GM21381 (cell line): ENCODE measurements around the gene MCFD2.
"Not testable (repeated sequence)": the region's sequence is repeated elsewhere in the genome, so short reads cannot be mapped to it uniquely, and the experiment has no call there.

Source experiments
- ATAC-seq: cut with Tn5 transposase; IDR thresholded peaks from one replicate; pipeline ENCODE4 v1.9.1; 2021; ENCODE audit warnings: mild to moderate bottlenecking, moderate library complexity; ENCODE audit not compliant: unreplicated experiment

Gene MCFD2

GRCh38 chr2:46904908-46905678 lies 10.5 kb downstream of the MCFD2 start:
- not testable (repeated sequence) for ATAC-seq

GRCh38 chr2:46902980-46903379 lies 12.6 kb downstream of the MCFD2 start:
- ATAC-seq: not testable (repeated sequence)

- no peak for ATAC-seq
Observed at GRCh38 chr2:46902465-46902864, 13.1 kb downstream of the MCFD2 start.

- no peak for ATAC-seq
Observed at GRCh38 chr2:46901611-46902010, 14.0 kb downstream of the MCFD2 start.

DNA sequence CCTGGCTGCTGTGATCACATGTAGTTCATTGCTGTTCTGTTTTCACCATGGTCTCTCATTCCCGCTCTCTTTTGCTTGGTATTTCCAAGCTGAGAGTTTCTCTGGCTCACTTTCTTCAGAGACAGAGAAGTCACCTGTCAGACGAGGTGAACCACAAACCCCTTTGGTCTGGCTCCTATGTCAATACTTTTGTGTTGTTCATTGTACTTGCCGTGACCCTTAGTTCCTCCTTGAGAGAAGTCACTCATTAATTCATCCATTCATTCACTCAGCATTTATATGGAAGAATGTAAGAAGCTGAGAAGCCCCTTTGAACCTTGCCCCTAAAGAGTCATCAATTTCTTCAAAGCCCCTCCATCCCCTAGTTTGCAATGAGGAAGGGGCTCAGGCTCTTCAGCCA lies 15.2 kb downstream of the MCFD2 start:
- ATAC-seq: no peak

GRCh38 chr2:46899053-46899452 lies 16.6 kb downstream of the MCFD2 start:
- no peak for ATAC-seq

GRCh38 chr2:46898024-46898423 lies 17.6 kb downstream of the MCFD2 start:
- ATAC-seq: no peak

- no peak for ATAC-seq
Observed at GRCh38 chr2:46893269-46893939, 22.2 kb downstream of the MCFD2 start.

DNA sequence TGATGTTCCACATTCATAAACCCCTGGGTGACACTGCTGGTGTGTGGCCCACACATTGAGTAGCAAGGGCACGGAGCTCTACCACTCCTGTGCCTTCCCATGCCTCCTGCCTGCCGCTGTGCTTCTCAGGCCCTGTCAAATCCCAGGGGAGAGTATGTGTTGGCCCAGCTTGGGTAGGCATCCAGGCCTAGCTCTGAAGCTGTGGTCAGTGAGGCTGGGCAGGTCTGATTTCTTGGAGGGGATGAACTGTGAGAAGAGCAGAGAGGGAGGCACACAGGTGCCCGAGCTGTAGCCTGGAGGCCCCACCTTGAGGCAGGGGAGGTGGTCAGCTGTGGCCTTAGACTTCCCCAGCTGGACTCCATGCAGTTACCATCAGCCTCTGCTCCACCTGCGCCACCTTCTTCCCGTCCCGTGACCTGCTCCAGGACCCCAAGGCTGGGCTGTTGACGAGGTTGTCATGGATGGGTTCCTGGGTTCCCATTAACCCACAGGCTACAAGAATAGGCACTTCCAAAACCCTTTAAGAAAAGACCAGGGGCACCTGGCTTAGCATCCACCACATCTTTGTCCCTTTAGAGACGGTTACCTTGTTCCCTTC lies 23.6 kb downstream of the MCFD2 start:
- ATAC-seq: no peak

- ATAC-seq: no peak
Observed at GRCh38 chr2:46888421-46888952, 27.1 kb downstream of the MCFD2 start.

GRCh38 chr2:46887028-46887885 lies 28.3 kb downstream of the MCFD2 start:
- no peak for ATAC-seq

DNA sequence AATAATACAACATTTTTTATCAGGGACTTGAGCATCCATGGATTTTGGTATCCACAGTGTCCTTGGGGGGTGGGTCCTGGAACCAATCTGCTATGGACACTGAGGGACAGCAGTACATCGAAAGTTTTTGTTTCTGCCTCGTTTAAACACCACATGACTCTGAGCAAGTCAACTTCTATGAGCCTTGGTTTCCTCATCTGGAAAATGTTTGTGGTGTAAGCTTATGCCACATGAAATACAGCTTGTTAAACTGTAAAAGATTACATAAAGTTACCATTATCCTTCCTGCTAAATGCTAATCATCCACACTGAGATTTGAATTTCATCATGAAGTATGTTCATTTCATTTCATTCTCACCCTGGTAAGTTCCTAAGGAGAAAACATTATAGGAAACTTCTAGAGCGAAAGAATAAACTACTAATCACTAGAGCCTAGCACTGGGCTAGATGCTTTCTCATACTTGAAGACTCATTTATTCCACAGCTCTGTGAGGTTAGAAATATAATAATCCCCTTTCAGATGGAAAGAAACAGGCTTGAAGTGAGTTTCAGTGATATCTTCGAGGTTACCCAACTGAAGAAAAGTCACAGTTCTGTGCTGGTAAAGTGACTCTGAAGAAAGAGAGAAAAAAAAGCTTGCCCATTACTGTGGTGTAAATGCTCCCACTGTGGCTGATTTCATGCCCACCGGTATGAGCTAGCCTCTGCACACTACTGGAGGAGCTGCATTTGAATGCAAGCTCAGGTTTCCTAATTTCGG lies 29.2 kb downstream of the MCFD2 start:
- ATAC-seq: no peak

DNA sequence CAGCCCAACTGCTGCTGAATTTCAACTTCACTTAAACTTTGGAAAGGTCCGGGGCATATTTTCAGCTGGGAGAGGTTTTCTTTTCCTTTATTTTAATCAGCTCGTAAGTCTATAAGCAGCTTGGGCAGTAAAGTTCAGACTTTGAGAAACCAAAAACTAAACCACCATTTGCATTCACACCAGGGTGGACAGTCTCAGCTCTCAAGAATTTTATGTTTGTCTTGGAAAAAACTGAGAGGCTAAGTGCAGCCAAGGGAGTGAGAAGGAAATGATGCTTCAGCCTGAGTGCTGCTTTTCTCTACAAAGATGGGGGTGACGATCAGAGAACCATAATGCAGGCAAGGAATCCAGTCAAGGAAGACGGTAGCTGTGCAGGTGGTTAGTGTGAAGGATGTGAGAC lies 30.2 kb downstream of the MCFD2 start:
- no peak for ATAC-seq

GRCh38 chr2:46879511-46879910 lies 36.1 kb downstream of the MCFD2 start:
- no peak for ATAC-seq

DNA sequence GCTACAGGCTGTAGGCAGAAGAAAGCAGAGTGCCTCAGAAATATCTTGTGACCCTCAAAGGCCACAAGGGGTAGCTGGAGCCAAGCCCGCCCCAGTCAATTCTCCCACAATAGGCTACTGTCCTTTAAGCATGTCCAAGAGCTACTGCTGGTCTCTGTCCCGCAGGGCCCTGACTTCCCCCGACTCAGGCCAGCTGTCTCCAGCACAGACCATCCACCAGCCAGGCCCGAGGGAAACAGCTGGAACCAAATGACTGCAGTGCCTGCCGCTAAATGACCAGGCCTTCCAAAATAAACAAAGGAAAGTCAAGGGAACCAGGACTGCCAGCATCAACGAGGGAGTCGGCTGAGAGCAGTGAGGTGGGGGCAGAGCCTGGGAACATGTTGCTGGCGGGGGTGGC lies 36.7 kb downstream of the MCFD2 start:
- ATAC-seq: no peak

- no peak for ATAC-seq
Observed at GRCh38 chr2:46878240-46878877, 37.2 kb downstream of the MCFD2 start.

- no peak for ATAC-seq
Observed at GRCh38 chr2:46877619-46878113, 37.9 kb downstream of the MCFD2 start.

DNA sequence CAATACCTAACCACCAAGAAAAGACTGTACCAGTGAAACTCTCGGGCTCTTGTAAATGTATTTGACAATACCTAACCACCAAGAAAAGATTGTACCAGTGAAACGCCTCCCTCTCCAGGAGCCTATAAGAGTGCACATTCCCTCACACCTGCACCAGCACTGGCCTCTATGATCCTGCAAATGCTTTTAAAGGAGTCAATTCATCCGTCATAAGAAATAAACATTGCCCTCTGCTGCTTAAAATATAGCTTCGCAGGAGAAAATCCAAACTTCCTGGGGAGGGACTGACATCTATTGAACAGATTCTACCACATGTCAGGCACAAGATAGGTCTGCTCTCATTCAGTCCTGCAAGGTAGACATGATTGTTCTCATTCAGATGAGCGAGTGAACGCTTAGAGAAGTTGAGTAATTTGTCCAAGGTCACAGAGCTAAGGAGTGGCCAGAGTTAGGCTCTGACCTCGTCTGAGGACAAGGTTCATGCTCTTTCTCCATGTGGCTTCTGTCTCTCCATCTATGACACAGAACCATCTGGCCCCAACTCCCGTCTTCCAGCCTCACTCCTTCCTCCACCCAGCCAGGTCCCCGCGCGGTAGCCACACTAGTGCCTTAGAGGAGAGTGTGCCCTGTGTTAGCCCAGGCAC lies 38.7 kb downstream of the MCFD2 start:
- ATAC-seq: no peak
